ENCODE measurements around the gene H2AZ1. TPM values are rescaled to one million over a fixed set of nuclear protein-coding genes. Genes with fewer than 3 reads are reported as not detected.

The H2AZ1 gene
- total and polyA plus RNA-seq, 9 of the 15 experiments (the other 6 are each of a cell fraction or from before 2014, with no cell fraction given) = 605 to 4,380 (median 768) TPM

GRCh38 chr4:99946356-99947189, 3.5 kb downstream of the H2AZ1 start, which contains the start of gene DNAJB14 (continued):
- TF ChIP-seq, protein P1, sequence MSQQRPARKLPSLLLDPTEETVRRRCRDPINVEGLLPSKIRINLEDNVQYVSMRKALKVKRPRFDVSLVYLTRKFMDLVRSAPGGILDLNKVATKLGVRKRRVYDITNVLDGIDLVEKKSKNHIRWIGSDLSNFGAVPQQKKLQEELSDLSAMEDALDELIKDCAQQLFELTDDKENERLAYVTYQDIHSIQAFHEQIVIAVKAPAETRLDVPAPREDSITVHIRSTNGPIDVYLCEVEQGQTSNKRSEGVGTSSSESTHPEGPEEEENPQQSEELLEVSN (IDR thresholded peaks at IDR 0.05; ENCODE audit: borderline replicate concordance in 1 of 2, extremely low read depth in 1 of 2, insufficient read depth in 1 of 2, insufficient read length in 1 of 2, low read depth in 1 of 2, low read length in 1 of 2, poor library complexity in 1 of 2, severe bottlenecking in 1 of 2) = peak; percentile 45 to 65
- TF ChIP-seq TAF15 (IDR thresholded peaks at IDR 0.05; ENCODE audit: low read depth, low read length) (no peak), HNRNPK (IDR thresholded peaks at IDR 0.05; ENCODE audit: low read depth, low read length, poor library complexity, severe bottlenecking) (no peak), CREB3L1 (IDR thresholded peaks at IDR 0.05; ENCODE audit: borderline replicate concordance, low read depth) (0 out of 2 replicates have a peak, but pooled peaks have one; percentile 38), ZNF76 (CRISPR knock-in tag; IDR thresholded peaks at IDR 0.05; ENCODE audit: borderline replicate concordance) (0 out of 2 replicates have a peak, but pooled peaks have one; percentile 23), POLR2B (IDR thresholded peaks at IDR 0.05; ENCODE audit: low read depth, partially characterized antibody) (peak; percentile 81), ZFPM2 (CRISPR knock-in tag; IDR thresholded peaks at IDR 0.05) (peak; percentile 17; the same call in 1 of the 2 replicates), ZNF12 (CRISPR knock-in tag; IDR thresholded peaks at IDR 0.05) (no peak), OTX1 (CRISPR knock-in tag; IDR thresholded peaks at IDR 0.05) (peak; percentile 91), THRB (CRISPR knock-in tag; conservative IDR thresholded peaks at IDR 0.05) (peak; percentile 97), GABPB2 (CRISPR knock-in tag; conservative IDR thresholded peaks at IDR 0.05) (peak; percentile 64; the same call in 1 of the 2 replicates), KHSRP (IDR thresholded peaks at IDR 0.05) (peak; percentile 66), HNRNPH1 (optimal IDR thresholded peaks at IDR 0.05; ENCODE audit: low read depth, low read length) (no peak), NR4A1 (CRISPR knock-in tag; IDR thresholded peaks at IDR 0.05) (0 out of 2 replicates have a peak, but pooled peaks have one; percentile 48), NR4A1 (tag; IDR thresholded peaks at IDR 0.05) (no peak)
- TF ChIP-seq, protein P2, sequence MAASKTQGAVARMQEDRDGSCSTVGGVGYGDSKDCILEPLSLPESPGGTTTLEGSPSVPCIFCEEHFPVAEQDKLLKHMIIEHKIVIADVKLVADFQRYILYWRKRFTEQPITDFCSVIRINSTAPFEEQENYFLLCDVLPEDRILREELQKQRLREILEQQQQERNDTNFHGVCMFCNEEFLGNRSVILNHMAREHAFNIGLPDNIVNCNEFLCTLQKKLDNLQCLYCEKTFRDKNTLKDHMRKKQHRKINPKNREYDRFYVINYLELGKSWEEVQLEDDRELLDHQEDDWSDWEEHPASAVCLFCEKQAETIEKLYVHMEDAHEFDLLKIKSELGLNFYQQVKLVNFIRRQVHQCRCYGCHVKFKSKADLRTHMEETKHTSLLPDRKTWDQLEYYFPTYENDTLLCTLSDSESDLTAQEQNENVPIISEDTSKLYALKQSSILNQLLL (CRISPR knock-in tag; IDR thresholded peaks at IDR 0.05; ENCODE audit: borderline replicate concordance) = no peak
- TF ChIP-seq, protein P3, sequence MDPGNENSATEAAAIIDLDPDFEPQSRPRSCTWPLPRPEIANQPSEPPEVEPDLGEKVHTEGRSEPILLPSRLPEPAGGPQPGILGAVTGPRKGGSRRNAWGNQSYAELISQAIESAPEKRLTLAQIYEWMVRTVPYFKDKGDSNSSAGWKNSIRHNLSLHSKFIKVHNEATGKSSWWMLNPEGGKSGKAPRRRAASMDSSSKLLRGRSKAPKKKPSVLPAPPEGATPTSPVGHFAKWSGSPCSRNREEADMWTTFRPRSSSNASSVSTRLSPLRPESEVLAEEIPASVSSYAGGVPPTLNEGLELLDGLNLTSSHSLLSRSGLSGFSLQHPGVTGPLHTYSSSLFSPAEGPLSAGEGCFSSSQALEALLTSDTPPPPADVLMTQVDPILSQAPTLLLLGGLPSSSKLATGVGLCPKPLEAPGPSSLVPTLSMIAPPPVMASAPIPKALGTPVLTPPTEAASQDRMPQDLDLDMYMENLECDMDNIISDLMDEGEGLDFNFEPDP (CRISPR knock-in tag; IDR thresholded peaks at IDR 0.05) = peak; percentile 82
- TF ChIP-seq, protein P4, sequence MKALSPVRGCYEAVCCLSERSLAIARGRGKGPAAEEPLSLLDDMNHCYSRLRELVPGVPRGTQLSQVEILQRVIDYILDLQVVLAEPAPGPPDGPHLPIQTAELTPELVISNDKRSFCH (CRISPR knock-in tag; IDR thresholded peaks at IDR 0.05) = no peak
- TF ChIP-seq, protein P4 (tag; IDR thresholded peaks at IDR 0.05) = peak; percentile 46; the same call in 1 of the 2 replicates

Measured in K562 (cell line).